GM12878 (cell line): Measurements from ENCODE around the gene TSHZ2.

Experiments used
- BCL11A ChIP-seq: IDR thresholded peaks from 2 replicates; pipeline ENCODE4 v1.6.1; 2011; ENCODE audit warnings: low read depth, low read length
- CBX3 ChIP-seq: fragments of 200-600 bp; sonication (generic); IDR thresholded peaks from 2 replicates; pipeline ENCODE4 v1.6.1; 2016; ENCODE audit warnings: low read depth, borderline replicate concordance
- TF ChIP-seq, protein P1 (sequence below): IDR thresholded peaks from 2 replicates; pipeline ENCODE4 v1.6.1; 2011; ENCODE audit warnings: borderline replicate concordance, low read depth, mild to moderate bottlenecking, moderate library complexity, mixed read lengths, low read length; ENCODE audit not compliant: insufficient read depth; ENCODE audit errors: extremely low read length
- TF ChIP-seq, protein P2 (sequence below), 3 experiments: IDR thresholded peaks in 2 of 3; conservative IDR thresholded peaks in 1 of 3; 2 replicates each; pipeline ENCODE4 v1.5.1; 2011; ENCODE audit warnings: low read depth in 3 of 3, low read length in 3 of 3, mild to moderate bottlenecking in 3 of 3, control low read depth in 2 of 3, moderate library complexity in 2 of 3, inconsistent platforms in 1 of 3, mixed read lengths in 1 of 3; ENCODE audit not compliant: control insufficient read depth in 2 of 3, insufficient read depth in 1 of 3; ENCODE audit errors: extremely low read depth in 1 of 3

DNA sequence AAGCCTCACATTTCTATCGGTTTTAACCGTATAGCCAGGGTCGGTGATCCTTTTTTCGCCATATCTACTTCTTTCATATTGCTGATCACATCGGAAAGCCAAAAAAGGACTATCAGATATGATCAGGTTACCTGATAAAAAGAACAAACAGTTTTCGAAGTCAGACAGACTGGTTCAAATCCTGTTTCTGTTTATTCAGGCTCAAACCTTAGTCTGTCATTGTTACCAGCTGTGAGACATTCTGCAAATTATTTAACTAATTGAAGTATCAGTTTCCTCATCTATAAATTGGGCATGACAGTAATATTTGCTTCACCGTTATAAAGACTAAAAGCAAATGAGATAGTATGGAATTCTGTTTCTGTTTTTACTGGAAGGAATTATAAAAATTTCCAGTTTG lies 111.3 kb downstream of the TSHZ2 start:
- TF ChIP-seq, protein P1, sequence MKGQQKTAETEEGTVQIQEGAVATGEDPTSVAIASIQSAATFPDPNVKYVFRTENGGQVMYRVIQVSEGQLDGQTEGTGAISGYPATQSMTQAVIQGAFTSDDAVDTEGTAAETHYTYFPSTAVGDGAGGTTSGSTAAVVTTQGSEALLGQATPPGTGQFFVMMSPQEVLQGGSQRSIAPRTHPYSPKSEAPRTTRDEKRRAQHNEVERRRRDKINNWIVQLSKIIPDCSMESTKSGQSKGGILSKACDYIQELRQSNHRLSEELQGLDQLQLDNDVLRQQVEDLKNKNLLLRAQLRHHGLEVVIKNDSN, result no peak
- TF ChIP-seq CBX3 (no peak), BCL11A (no peak)
- TF ChIP-seq, protein P2, sequence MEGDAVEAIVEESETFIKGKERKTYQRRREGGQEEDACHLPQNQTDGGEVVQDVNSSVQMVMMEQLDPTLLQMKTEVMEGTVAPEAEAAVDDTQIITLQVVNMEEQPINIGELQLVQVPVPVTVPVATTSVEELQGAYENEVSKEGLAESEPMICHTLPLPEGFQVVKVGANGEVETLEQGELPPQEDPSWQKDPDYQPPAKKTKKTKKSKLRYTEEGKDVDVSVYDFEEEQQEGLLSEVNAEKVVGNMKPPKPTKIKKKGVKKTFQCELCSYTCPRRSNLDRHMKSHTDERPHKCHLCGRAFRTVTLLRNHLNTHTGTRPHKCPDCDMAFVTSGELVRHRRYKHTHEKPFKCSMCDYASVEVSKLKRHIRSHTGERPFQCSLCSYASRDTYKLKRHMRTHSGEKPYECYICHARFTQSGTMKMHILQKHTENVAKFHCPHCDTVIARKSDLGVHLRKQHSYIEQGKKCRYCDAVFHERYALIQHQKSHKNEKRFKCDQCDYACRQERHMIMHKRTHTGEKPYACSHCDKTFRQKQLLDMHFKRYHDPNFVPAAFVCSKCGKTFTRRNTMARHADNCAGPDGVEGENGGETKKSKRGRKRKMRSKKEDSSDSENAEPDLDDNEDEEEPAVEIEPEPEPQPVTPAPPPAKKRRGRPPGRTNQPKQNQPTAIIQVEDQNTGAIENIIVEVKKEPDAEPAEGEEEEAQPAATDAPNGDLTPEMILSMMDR (IDR thresholded peaks at IDR 0.05 in 2 of 3, conservative IDR thresholded peaks at IDR 0.05 in 1 of 3; ENCODE audit: control insufficient read depth in 2 of 3, extremely low read depth in 1 of 3, insufficient read depth in 1 of 3, low read depth in 3 of 3, low read length in 3 of 3), result no peak
